ENCODE data around the gene RAP2A. TPM values are rescaled to one million over a fixed set of nuclear protein-coding genes. Genes with fewer than 3 reads are reported as not detected.

Gene RAP2A
- total RNA-seq, 1 experiment from 2014 or later: 27.7 TPM

GRCh38 chr13:97446448-97446847 lies 12.5 kb downstream of the RAP2A start:
- DNase-seq (ENCODE audit: low read depth): no peak

GRCh38 chr13:97448503-97449251 lies 14.7 kb downstream of the RAP2A start:
- DNase-seq (ENCODE audit: low read depth): no peak

GRCh38 chr13:97454699-97455098 lies 20.7 kb downstream of the RAP2A start:
- no peak for DNase-seq (ENCODE audit: low read depth)

GRCh38 chr13:97456047-97456446 lies 22.1 kb downstream of the RAP2A start:
- DNase-seq (ENCODE audit: low read depth): no peak

GRCh38 chr13:97459215-97459777 lies 25.3 kb downstream of the RAP2A start:
- no peak for DNase-seq (ENCODE audit: low read depth)

GRCh38 chr13:97460004-97460775 lies 26.2 kb downstream of the RAP2A start:
- DNase-seq (ENCODE audit: low read depth): no peak

GRCh38 chr13:97460853-97461252 lies 26.9 kb downstream of the RAP2A start:
- no peak for DNase-seq (ENCODE audit: low read depth)

- DNase-seq (ENCODE audit: low read depth): no peak
Observed at GRCh38 chr13:97464561-97464960, 30.6 kb downstream of the RAP2A start.

GRCh38 chr13:97466722-97467121 lies 32.8 kb downstream of the RAP2A start:
- DNase-seq (ENCODE audit: low read depth): no peak

GRCh38 chr13:97468331-97468730 lies 34.4 kb downstream of the RAP2A start:
- no peak for DNase-seq (ENCODE audit: low read depth)

- no peak for DNase-seq (ENCODE audit: low read depth)
Observed at GRCh38 chr13:97471711-97472110, 37.7 kb downstream of the RAP2A start.

GRCh38 chr13:97474349-97474980 lies 40.5 kb downstream of the RAP2A start:
- no peak for DNase-seq (ENCODE audit: low read depth)

- DNase-seq (ENCODE audit: low read depth): no peak
Observed at GRCh38 chr13:97475011-97475410, 41.0 kb downstream of the RAP2A start.

GRCh38 chr13:97477844-97478243 lies 43.9 kb downstream of the RAP2A start:
- DNase-seq (ENCODE audit: low read depth): no peak

GRCh38 chr13:97478247-97478646 lies 44.3 kb downstream of the RAP2A start:
- no peak for DNase-seq (ENCODE audit: low read depth)

- no peak for DNase-seq (ENCODE audit: low read depth)
Observed at GRCh38 chr13:97483465-97483864, 49.5 kb downstream of the RAP2A start.

GRCh38 chr13:97484301-97484700 lies 50.3 kb downstream of the RAP2A start:
- DNase-seq (ENCODE audit: low read depth): no peak

GRCh38 chr13:97485320-97485719 lies 51.4 kb downstream of the RAP2A start:
- no peak for DNase-seq (ENCODE audit: low read depth)

GRCh38 chr13:97490702-97491307 lies 56.8 kb downstream of the RAP2A start:
- DNase-seq (ENCODE audit: low read depth): no peak

- DNase-seq (ENCODE audit: low read depth): no peak
Observed at GRCh38 chr13:97491452-97491851, 57.5 kb downstream of the RAP2A start.

- no peak for DNase-seq (ENCODE audit: low read depth)
Observed at GRCh38 chr13:97492257-97492656, 58.3 kb downstream of the RAP2A start.

Measured in LHCN-M2 (cell line).